ENCODE measurements around the gene MIEF2. TPM values are rescaled to one million over a fixed set of nuclear protein-coding genes. Genes with fewer than 3 reads are reported as not detected.

The MIEF2 gene
- polyA plus RNA-seq, 1 of the 3 experiments (the other 2 are of a cell fraction): 12.7 TPM

- Histone ChIP-seq H3K4me3 (ENCODE audit: low read depth in 2 of 2, low read length in 1 of 2) (no peak overlapping the region), H3K4me2 (no peak overlapping the region), H3K36me3 (replicated peaks in 1 of 2; ENCODE audit: control insufficient read depth in 1 of 2, insufficient read depth in 2 of 2, low read length in 1 of 2) (peaks cover 0 to 30% of the 10 kb centered on the region in 2 experiments), H4K20me1 (ENCODE audit: insufficient read depth) (no peaks in the 10 kb centered on the region), H3K27me3 (ENCODE audit: insufficient read depth) (no peaks in the 10 kb centered on the region), H3F3A (replicated peaks; ENCODE audit: insufficient read depth) (peaks cover 4% of the 10 kb centered on the region), H3K4me1 (ENCODE audit: control insufficient read depth in 1 of 2, insufficient read depth in 2 of 2, low read depth in 1 of 2, low read length in 1 of 2) (peaks cover 0 to 6% of the 10 kb centered on the region in 2 experiments; a peak in 2 of 4 replicates), H3K9me3 (no peaks in the 10 kb centered on the region), H3K9ac (no peak overlapping the region), H2AFZ (ENCODE audit: low read depth) (no peak overlapping the region), H3K79me2 (ENCODE audit: insufficient read depth) (0 out of 2 replicates have a peak, but pooled peaks cover 7% of the 10 kb centered on the region), H3K9me2 (no peaks in the 10 kb centered on the region), H3K27ac (ENCODE audit: low read depth in 2 of 2, low read length in 1 of 2) (peak overlapping the region in 1 of 2 experiments; percentile 70; a peak in 1 of 4 replicates)
- TF ChIP-seq, protein P1, sequence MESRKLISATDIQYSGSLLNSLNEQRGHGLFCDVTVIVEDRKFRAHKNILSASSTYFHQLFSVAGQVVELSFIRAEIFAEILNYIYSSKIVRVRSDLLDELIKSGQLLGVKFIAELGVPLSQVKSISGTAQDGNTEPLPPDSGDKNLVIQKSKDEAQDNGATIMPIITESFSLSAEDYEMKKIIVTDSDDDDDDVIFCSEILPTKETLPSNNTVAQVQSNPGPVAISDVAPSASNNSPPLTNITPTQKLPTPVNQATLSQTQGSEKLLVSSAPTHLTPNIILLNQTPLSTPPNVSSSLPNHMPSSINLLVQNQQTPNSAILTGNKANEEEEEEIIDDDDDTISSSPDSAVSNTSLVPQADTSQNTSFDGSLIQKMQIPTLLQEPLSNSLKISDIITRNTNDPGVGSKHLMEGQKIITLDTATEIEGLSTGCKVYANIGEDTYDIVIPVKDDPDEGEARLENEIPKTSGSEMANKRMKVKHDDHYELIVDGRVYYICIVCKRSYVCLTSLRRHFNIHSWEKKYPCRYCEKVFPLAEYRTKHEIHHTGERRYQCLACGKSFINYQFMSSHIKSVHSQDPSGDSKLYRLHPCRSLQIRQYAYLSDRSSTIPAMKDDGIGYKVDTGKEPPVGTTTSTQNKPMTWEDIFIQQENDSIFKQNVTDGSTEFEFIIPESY (IDR thresholded peaks at IDR 0.05; ENCODE audit: borderline replicate concordance, low read depth): no peak
- no peak for TF ChIP-seq TCF12 (IDR thresholded peaks at IDR 0.05)
- TF ChIP-seq, protein P2, sequence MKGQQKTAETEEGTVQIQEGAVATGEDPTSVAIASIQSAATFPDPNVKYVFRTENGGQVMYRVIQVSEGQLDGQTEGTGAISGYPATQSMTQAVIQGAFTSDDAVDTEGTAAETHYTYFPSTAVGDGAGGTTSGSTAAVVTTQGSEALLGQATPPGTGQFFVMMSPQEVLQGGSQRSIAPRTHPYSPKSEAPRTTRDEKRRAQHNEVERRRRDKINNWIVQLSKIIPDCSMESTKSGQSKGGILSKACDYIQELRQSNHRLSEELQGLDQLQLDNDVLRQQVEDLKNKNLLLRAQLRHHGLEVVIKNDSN (IDR thresholded peaks at IDR 0.05; ENCODE audit: borderline replicate concordance, low read depth): no peak
- TF ChIP-seq USF2 (IDR thresholded peaks at IDR 0.05; ENCODE audit: borderline replicate concordance, low read depth, low read length): no peak
- TF ChIP-seq GATA2 (CRISPR knock-in tag; IDR thresholded peaks at IDR 0.05): no peak
- no peak for TF ChIP-seq RCOR1 (IDR thresholded peaks at IDR 0.05; ENCODE audit: low read length)
- no peak for TF ChIP-seq CHD2 (IDR thresholded peaks at IDR 0.05; ENCODE audit: low read length, partially characterized antibody)
- 85% methylated on average over 7 of the region's 18 CpGs for WGBS (ENCODE audit: low lambda C conversion rate)
- ChIA-PET CTCF (interaction anchor here (4.4 kb wide), 1 partner anchor 11 kb away, joined by 26 read pairs; no protein-coding TSS in a partner anchor), POLR2A (no interaction called here)
- no peak for DNase-seq
Measured at GRCh38 chr17:18236494-18236893, 24.0 kb upstream of the MIEF2 start.

DNA sequence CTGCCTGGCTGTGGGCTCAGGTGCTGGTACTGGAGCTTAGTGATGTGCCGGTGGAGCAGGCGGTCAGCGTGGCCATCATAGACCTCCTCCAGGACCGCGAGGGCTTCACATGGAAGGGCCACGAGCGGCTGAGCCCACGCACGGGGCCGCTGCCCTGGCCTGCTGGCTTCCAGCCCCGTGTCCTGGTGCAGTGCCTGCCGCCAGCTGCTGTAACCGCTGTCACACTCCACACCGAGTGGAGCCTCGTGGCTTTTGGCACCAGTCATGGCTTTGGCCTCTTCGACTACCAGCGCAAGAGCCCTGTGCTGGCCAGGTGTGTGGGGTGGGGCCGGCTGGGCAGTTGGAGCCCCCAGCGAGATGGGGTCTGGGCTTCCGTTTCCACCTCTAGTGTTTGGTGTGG is 23.0 kb upstream of the MIEF2 start:
- peaks cover 4% of the 10 kb centered on the region for H3F3A ChIP-seq (replicated peaks; ENCODE audit: insufficient read depth)
- WGBS (ENCODE audit: low lambda C conversion rate): 100% methylated on average over 4 of the region's 20 CpGs
- H3K27ac ChIP-seq (ENCODE audit: low read depth in 2 of 2, low read length in 1 of 2): no peak overlapping the region
- H3K9ac ChIP-seq: no peak overlapping the region
- POLR2A ChIA-PET: no interaction called here
- H3K4me1 ChIP-seq (ENCODE audit: control insufficient read depth in 1 of 2, insufficient read depth in 2 of 2, low read depth in 1 of 2, low read length in 1 of 2): peaks cover 0 to 6% of the 10 kb centered on the region in 2 experiments; a peak in 2 of 4 replicates
- no peaks in the 10 kb centered on the region for H3K9me3 ChIP-seq
- H3K4me3 ChIP-seq (ENCODE audit: low read depth in 2 of 2, low read length in 1 of 2): no peak overlapping the region
- H2AFZ ChIP-seq (ENCODE audit: low read depth): no peak overlapping the region
- CTCF ChIA-PET: interaction anchor here (4.4 kb wide), 1 partner anchor 10 kb away, joined by 26 read pairs; no protein-coding TSS in a partner anchor
- no peaks in the 10 kb centered on the region for H3K27me3 ChIP-seq (ENCODE audit: insufficient read depth)
- no peak for DNase-seq
- peaks cover 0 to 37% of the 10 kb centered on the region in 2 experiments for H3K36me3 ChIP-seq (replicated peaks in 1 of 2; ENCODE audit: control insufficient read depth in 1 of 2, insufficient read depth in 2 of 2, low read length in 1 of 2)
- H3K9me2 ChIP-seq: no peaks in the 10 kb centered on the region
- H4K20me1 ChIP-seq (ENCODE audit: insufficient read depth): no peaks in the 10 kb centered on the region
- 0 out of 2 replicates have a peak, but pooled peaks cover 3% of the 10 kb centered on the region for H3K79me2 ChIP-seq (ENCODE audit: insufficient read depth)
- H3K4me2 ChIP-seq: no peak overlapping the region
- TF ChIP-seq, protein P3, sequence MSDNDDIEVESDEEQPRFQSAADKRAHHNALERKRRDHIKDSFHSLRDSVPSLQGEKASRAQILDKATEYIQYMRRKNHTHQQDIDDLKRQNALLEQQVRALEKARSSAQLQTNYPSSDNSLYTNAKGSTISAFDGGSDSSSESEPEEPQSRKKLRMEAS (IDR thresholded peaks at IDR 0.05; ENCODE audit: low read depth): no peak
- TF ChIP-seq FOXM1 (IDR thresholded peaks at IDR 0.05; ENCODE audit: low read depth): no peak
- TF ChIP-seq GABPA (IDR thresholded peaks at IDR 0.05; ENCODE audit: low read depth): no peak
- TF ChIP-seq SIN3A (IDR thresholded peaks at IDR 0.05; ENCODE audit: borderline replicate concordance, low read depth, low read length): no peak
- TF ChIP-seq, protein P2 (IDR thresholded peaks at IDR 0.05; ENCODE audit: borderline replicate concordance, low read depth): no peak
- no peak for TF ChIP-seq JUND (IDR thresholded peaks at IDR 0.05)
- TF ChIP-seq YY1 (IDR thresholded peaks at IDR 0.05; ENCODE audit: low read depth): no peak
- TF ChIP-seq RAD21 (IDR thresholded peaks at IDR 0.05; ENCODE audit: low read length): no peak
- no peak for TF ChIP-seq TCF12 (IDR thresholded peaks at IDR 0.05)
- no peak for TF ChIP-seq RFX5 (IDR thresholded peaks at IDR 0.05; ENCODE audit: low read length)
- TF ChIP-seq EP300 (IDR thresholded peaks at IDR 0.05; ENCODE audit: borderline replicate concordance in 1 of 2, low read depth in 1 of 2, low read length in 1 of 2): no peak
- no peak for TF ChIP-seq MXI1 (IDR thresholded peaks at IDR 0.05; ENCODE audit: low read depth, low read length)
- TF ChIP-seq RXRA (IDR thresholded peaks at IDR 0.05; ENCODE audit: borderline replicate concordance, low read depth): no peak
- no peak for TF ChIP-seq SMC3 (IDR thresholded peaks at IDR 0.05; ENCODE audit: low read depth, low read length)
- no peak for TF ChIP-seq NRF1 (IDR thresholded peaks at IDR 0.05; ENCODE audit: low read depth, low read length)
- TF ChIP-seq FOSL2 (IDR thresholded peaks at IDR 0.05; ENCODE audit: borderline replicate concordance, low read depth): no peak
- no peak for TF ChIP-seq CHD2 (IDR thresholded peaks at IDR 0.05; ENCODE audit: low read length, partially characterized antibody)
- no peak for TF ChIP-seq MEF2A (IDR thresholded peaks at IDR 0.05; ENCODE audit: borderline replicate concordance, low read depth)
- no peak for TF ChIP-seq GATA2 (CRISPR knock-in tag; IDR thresholded peaks at IDR 0.05)

Measured in SK-N-SH (cell line).